Measurements from ENCODE around the gene YOD1.

DNA sequence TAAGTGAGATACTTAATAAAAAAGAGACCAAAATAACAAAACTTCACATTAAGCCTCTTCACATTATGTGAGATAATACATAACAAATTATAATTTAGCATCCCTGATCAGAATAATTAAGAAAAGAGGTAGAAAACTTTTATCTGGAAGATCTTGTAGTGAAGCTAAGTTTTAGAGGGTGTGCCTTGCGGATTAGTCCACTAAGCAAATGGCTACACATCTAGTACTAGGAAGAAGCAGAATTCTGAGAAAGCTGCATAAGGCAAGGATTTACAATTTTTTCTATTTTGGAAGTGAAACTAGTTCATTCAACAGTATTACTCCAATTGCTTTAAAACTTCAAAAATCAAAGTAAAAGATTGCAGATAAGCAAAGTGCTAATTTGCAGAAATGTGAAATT lies 3.5 kb downstream of the YOD1 start:
- TF ChIP-seq, protein P1, sequence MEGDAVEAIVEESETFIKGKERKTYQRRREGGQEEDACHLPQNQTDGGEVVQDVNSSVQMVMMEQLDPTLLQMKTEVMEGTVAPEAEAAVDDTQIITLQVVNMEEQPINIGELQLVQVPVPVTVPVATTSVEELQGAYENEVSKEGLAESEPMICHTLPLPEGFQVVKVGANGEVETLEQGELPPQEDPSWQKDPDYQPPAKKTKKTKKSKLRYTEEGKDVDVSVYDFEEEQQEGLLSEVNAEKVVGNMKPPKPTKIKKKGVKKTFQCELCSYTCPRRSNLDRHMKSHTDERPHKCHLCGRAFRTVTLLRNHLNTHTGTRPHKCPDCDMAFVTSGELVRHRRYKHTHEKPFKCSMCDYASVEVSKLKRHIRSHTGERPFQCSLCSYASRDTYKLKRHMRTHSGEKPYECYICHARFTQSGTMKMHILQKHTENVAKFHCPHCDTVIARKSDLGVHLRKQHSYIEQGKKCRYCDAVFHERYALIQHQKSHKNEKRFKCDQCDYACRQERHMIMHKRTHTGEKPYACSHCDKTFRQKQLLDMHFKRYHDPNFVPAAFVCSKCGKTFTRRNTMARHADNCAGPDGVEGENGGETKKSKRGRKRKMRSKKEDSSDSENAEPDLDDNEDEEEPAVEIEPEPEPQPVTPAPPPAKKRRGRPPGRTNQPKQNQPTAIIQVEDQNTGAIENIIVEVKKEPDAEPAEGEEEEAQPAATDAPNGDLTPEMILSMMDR (IDR thresholded peaks at IDR 0.05; ENCODE audit: insufficient read depth, low read length, poor library complexity, severe bottlenecking) = no peak
- no peak for TF ChIP-seq EZH2phosphoT487 (conservative IDR thresholded peaks at IDR 0.05; ENCODE audit: low read length)

Data from SU-DHL-6 (cell line).